Measurements from ENCODE around the gene TENM3. TPM values are rescaled to one million over a fixed set of nuclear protein-coding genes. Genes with fewer than 3 reads are reported as not detected.

TENM3 gene
- total RNA-seq, 2 donors from 2014 or later, result 39.5 to 51.9 TPM

GRCh38 chr4:182404376-182404775 lies 161.2 kb downstream of the TENM3 start:
- Histone ChIP-seq H3K9ac (ENCODE audit: extremely low read depth, low read length, poor library complexity, severe bottlenecking) (no peak overlapping the region), H3K9me3 (ENCODE audit: control insufficient read depth, low read length) (no peaks in the 10 kb centered on the region), H3K27me3 (ENCODE audit: control insufficient read depth, insufficient read depth, low read length, poor library complexity, severe bottlenecking) (no peaks in the 10 kb centered on the region), H3K4me3 (ENCODE audit: low read length) (no peak overlapping the region), H3K27ac (ENCODE audit: low read depth, low read length) (no peak overlapping the region), H3K36me3 (ENCODE audit: control insufficient read depth, insufficient read depth, low read length) (no peaks in the 10 kb centered on the region), H3K4me1 (ENCODE audit: control insufficient read depth, insufficient read depth, low read length) (no peaks in the 10 kb centered on the region)
- TF ChIP-seq, protein P1, sequence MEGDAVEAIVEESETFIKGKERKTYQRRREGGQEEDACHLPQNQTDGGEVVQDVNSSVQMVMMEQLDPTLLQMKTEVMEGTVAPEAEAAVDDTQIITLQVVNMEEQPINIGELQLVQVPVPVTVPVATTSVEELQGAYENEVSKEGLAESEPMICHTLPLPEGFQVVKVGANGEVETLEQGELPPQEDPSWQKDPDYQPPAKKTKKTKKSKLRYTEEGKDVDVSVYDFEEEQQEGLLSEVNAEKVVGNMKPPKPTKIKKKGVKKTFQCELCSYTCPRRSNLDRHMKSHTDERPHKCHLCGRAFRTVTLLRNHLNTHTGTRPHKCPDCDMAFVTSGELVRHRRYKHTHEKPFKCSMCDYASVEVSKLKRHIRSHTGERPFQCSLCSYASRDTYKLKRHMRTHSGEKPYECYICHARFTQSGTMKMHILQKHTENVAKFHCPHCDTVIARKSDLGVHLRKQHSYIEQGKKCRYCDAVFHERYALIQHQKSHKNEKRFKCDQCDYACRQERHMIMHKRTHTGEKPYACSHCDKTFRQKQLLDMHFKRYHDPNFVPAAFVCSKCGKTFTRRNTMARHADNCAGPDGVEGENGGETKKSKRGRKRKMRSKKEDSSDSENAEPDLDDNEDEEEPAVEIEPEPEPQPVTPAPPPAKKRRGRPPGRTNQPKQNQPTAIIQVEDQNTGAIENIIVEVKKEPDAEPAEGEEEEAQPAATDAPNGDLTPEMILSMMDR (conservative IDR thresholded peaks at IDR 0.05), result no peak
- 94 to 97% methylated on average over 6 to 7 of the region's 7 CpGs for WGBS, 2 experiments (ENCODE audit: insufficient coverage in 1 of 2, insufficient read length in 1 of 2)
- no peaks in the 10 kb centered on the region for H3K4me1 Mint-ChIP-seq
- no peaks in the 10 kb centered on the region for H3K27me3 Mint-ChIP-seq (ENCODE audit: insufficient read depth)
- no peak overlapping the region for H3K27ac Mint-ChIP-seq
- H3K9me3 Mint-ChIP-seq, result peaks cover 11% of the 10 kb centered on the region
- no peak overlapping the region for H3K4me3 Mint-ChIP-seq
- peaks cover 2% of the 10 kb centered on the region for H3K36me3 Mint-ChIP-seq (ENCODE audit: low read depth)
- DNase-seq, result no peak

- Mint-ChIP-seq H3K4me3 (no peak overlapping the region), H3K36me3 (ENCODE audit: low read depth) (peaks cover 2% of the 10 kb centered on the region), H3K4me1 (no peaks in the 10 kb centered on the region), H3K27ac (no peak overlapping the region), H3K9me3 (peaks cover 11% of the 10 kb centered on the region), H3K27me3 (ENCODE audit: insufficient read depth) (no peaks in the 10 kb centered on the region)
- Histone ChIP-seq H3K9ac (ENCODE audit: extremely low read depth, low read length, poor library complexity, severe bottlenecking) (no peak overlapping the region), H3K9me3 (ENCODE audit: control insufficient read depth, low read length) (no peaks in the 10 kb centered on the region), H3K4me3 (ENCODE audit: low read length) (no peak overlapping the region), H3K36me3 (ENCODE audit: control insufficient read depth, insufficient read depth, low read length) (no peaks in the 10 kb centered on the region), H3K27ac (ENCODE audit: low read depth, low read length) (no peak overlapping the region), H3K27me3 (ENCODE audit: control insufficient read depth, insufficient read depth, low read length, poor library complexity, severe bottlenecking) (no peaks in the 10 kb centered on the region), H3K4me1 (ENCODE audit: control insufficient read depth, insufficient read depth, low read length) (no peaks in the 10 kb centered on the region)
- DNase-seq, result no peak
- TF ChIP-seq, protein P1 (conservative IDR thresholded peaks at IDR 0.05), result no peak
- 89 to 93% methylated on average over 8 to 11 of the region's 11 CpGs for WGBS, 2 experiments (ENCODE audit: insufficient coverage in 1 of 2, insufficient read length in 1 of 2)
These were observed 161.9 kb downstream of the TENM3 start for GRCh38 chr4:182405087-182405486.

GRCh38 chr4:182409271-182409670 lies 166.1 kb downstream of the TENM3 start:
- Histone ChIP-seq H3K4me3 (ENCODE audit: low read length) (no peak overlapping the region), H3K27me3 (ENCODE audit: control insufficient read depth, insufficient read depth, low read length, poor library complexity, severe bottlenecking) (no peaks in the 10 kb centered on the region), H3K36me3 (ENCODE audit: control insufficient read depth, insufficient read depth, low read length) (no peaks in the 10 kb centered on the region), H3K4me1 (ENCODE audit: control insufficient read depth, insufficient read depth, low read length) (no peaks in the 10 kb centered on the region), H3K27ac (ENCODE audit: low read depth, low read length) (no peak overlapping the region), H3K9ac (ENCODE audit: extremely low read depth, low read length, poor library complexity, severe bottlenecking) (no peak overlapping the region), H3K9me3 (ENCODE audit: control insufficient read depth, low read length) (peaks cover 14% of the 10 kb centered on the region)
- WGBS, 2 experiments (ENCODE audit: insufficient coverage in 1 of 2, insufficient read length in 1 of 2), result 93 to 100% methylated on average over 1 to 5 of the region's 5 CpGs
- Mint-ChIP-seq H3K27ac (no peak overlapping the region), H3K36me3 (ENCODE audit: low read depth) (peaks cover 7% of the 10 kb centered on the region), H3K9me3 (peaks cover 26% of the 10 kb centered on the region), H3K4me1 (no peaks in the 10 kb centered on the region), H3K4me3 (no peak overlapping the region), H3K27me3 (ENCODE audit: insufficient read depth) (no peaks in the 10 kb centered on the region)
- DNase-seq, result no peak
- TF ChIP-seq, protein P1 (conservative IDR thresholded peaks at IDR 0.05), result no peak

Measured in endodermal cell (in vitro differentiated cells).